ENCODE measurements around the gene BEND3. TPM values are rescaled to one million over a fixed set of nuclear protein-coding genes. Genes with fewer than 3 reads are reported as not detected.

The BEND3 gene
- total RNA-seq, 1 donor from 2014 or later: 4.2 TPM

GRCh38 chr6:107114213-107114925, 946 bp downstream of the BEND3 start:
- intact Hi-C loops (cut with DNase I): loop anchor here (1.0 to 10.0 kb wide), 2 partner anchors 86 to 380 kb away; partner anchors contain the start of genes MTRES1 and SOBP
- Histone ChIP-seq H3K9me3 (no peaks in the 10 kb centered on the region), H3K27me3 (no peaks in the 10 kb centered on the region), H3K4me3 (peak overlapping the region; percentile 90 to 97), H3K27ac (peak overlapping the region; percentile 34 to 85), H3K36me3 (no peaks in the 10 kb centered on the region), H3K4me1 (peaks cover 9 to 11% of the 10 kb centered on the region in 2 donors)
- peak; percentile 45 to 85 (median 73) for TF ChIP-seq CTCF (IDR thresholded peaks at IDR 0.05)
- peak in 1 of 2 donors; percentile 89 for DNase-seq (ENCODE audit: low spot score in 2 of 2)

- Histone ChIP-seq H3K36me3 (no peaks in the 10 kb centered on the region), H3K4me3 (no peak overlapping the region), H3K9me3 (no peaks in the 10 kb centered on the region), H3K4me1 (peaks cover 6 to 7% of the 10 kb centered on the region in 2 donors), H3K27me3 (no peaks in the 10 kb centered on the region), H3K27ac (no peak overlapping the region)
- intact Hi-C loops (cut with DNase I): loop anchor here (10.0 kb wide), 1 partner anchor 385 kb away; the partner anchor contains the start of gene SOBP
- no peak for TF ChIP-seq CTCF (IDR thresholded peaks at IDR 0.05)
- DNase-seq (ENCODE audit: low spot score in 2 of 2): no peak
Observed at GRCh38 chr6:107110200-107110599, 5.1 kb downstream of the BEND3 start.

GRCh38 chr6:107108201-107108890, 7.0 kb downstream of the BEND3 start:
- Histone ChIP-seq H3K4me1 (peaks cover under 1% of the 10 kb centered on the region in 2 donors), H3K36me3 (no peaks in the 10 kb centered on the region), H3K4me3 (no peak overlapping the region), H3K27ac (no peak overlapping the region), H3K27me3 (no peaks in the 10 kb centered on the region), H3K9me3 (no peaks in the 10 kb centered on the region)
- DNase-seq (ENCODE audit: low spot score in 2 of 2): peak in 1 of 2 donors; percentile 55
- intact Hi-C loops (cut with DNase I): no loop called here
- no peak for TF ChIP-seq CTCF (IDR thresholded peaks at IDR 0.05)

GRCh38 chr6:107107791-107108190, 7.5 kb downstream of the BEND3 start:
- no peak overlapping the region for H3K4me3 ChIP-seq
- no peaks in the 10 kb centered on the region for H3K4me1 ChIP-seq
- no peak overlapping the region for H3K27ac ChIP-seq
- intact Hi-C loops (cut with DNase I): no loop called here
- no peaks in the 10 kb centered on the region for H3K27me3 ChIP-seq
- peak in 1 of 2 donors; percentile 55 for DNase-seq (ENCODE audit: low spot score in 2 of 2)
- no peaks in the 10 kb centered on the region for H3K36me3 ChIP-seq
- H3K9me3 ChIP-seq: no peaks in the 10 kb centered on the region
- no peak for TF ChIP-seq CTCF (IDR thresholded peaks at IDR 0.05)

GRCh38 chr6:107106165-107106564, 9.2 kb downstream of the BEND3 start:
- DNase-seq (ENCODE audit: low spot score in 2 of 2): peak in 1 of 2 donors; percentile 30
- no peaks in the 10 kb centered on the region for H3K9me3 ChIP-seq
- no peaks in the 10 kb centered on the region for H3K36me3 ChIP-seq
- intact Hi-C loops (cut with DNase I): no loop called here
- H3K4me3 ChIP-seq: no peak overlapping the region
- no peak for TF ChIP-seq CTCF (IDR thresholded peaks at IDR 0.05)
- no peaks in the 10 kb centered on the region for H3K4me1 ChIP-seq
- no peak overlapping the region for H3K27ac ChIP-seq
- no peaks in the 10 kb centered on the region for H3K27me3 ChIP-seq

Measured in ascending aorta (tissue), 2 donors.